ENCODE measurements around the gene DNAH1. TPM values are rescaled to one million over a fixed set of nuclear protein-coding genes. Genes with fewer than 3 reads are reported as not detected.

Gene DNAH1
- total and polyA plus RNA-seq, 3 donors from 2014 or later = 40.0 to 50.4 (median 49.1) TPM

DNA sequence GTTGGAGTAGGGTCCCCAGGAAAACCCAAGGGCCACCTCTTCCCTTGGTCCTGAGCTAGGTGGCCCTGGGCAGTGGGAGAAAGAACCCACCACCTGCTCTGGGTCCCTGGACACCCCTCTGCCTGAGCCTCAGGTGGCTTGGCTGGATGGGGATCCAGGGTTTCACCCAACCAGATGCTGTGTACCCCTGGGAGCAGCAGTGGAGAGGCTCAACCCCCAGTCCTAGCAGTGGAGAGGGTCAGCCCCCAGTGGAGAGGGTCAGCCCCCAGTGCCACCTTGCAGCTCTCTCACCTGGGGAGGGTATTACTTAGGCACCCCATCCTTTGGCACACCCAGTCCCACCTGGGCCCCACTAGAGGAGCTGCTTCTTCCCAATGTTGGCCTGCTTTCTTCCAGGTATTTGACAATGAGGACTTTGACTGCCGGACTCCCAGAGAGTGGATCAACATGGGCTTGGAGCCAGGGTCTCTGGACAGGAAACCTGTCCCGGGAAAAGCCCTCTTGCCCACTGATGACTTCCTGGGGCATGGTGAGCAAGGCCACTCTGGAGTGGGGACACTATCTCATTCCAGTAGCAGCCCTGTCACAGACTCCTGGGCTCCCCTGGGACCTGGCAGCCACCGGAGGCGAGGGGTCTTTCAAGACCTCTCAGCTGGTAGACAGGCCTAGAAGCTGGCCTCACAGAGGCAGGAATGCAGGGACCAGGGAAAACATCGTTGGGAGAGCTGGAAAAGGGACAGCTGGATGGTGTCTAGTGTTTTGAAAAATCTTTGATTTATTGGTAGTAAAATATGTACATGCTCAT lies 11.6 kb downstream of the DNAH1 start:
- H3K27me3 ChIP-seq = no peaks in the 10 kb centered on the region
- H3K27ac ChIP-seq = no peak overlapping the region
- WGBS, 2 donors = 83 to 87% methylated on average over 4 to 5 of the region's 5 CpGs
- no peaks in the 10 kb centered on the region for H3K9me3 ChIP-seq
- no peak for DNase-seq
- TF ChIP-seq POLR2A (IDR thresholded peaks at IDR 0.05) = no peak
- TF ChIP-seq, protein P1, sequence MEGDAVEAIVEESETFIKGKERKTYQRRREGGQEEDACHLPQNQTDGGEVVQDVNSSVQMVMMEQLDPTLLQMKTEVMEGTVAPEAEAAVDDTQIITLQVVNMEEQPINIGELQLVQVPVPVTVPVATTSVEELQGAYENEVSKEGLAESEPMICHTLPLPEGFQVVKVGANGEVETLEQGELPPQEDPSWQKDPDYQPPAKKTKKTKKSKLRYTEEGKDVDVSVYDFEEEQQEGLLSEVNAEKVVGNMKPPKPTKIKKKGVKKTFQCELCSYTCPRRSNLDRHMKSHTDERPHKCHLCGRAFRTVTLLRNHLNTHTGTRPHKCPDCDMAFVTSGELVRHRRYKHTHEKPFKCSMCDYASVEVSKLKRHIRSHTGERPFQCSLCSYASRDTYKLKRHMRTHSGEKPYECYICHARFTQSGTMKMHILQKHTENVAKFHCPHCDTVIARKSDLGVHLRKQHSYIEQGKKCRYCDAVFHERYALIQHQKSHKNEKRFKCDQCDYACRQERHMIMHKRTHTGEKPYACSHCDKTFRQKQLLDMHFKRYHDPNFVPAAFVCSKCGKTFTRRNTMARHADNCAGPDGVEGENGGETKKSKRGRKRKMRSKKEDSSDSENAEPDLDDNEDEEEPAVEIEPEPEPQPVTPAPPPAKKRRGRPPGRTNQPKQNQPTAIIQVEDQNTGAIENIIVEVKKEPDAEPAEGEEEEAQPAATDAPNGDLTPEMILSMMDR (IDR thresholded peaks at IDR 0.05) = no peak
- intact Hi-C loops (cut with DNase I; ENCODE audit: low total_unique reads) = no loop called here
- peaks cover 6% of the 10 kb centered on the region for H3K4me1 ChIP-seq
- H3K4me3 ChIP-seq = no peak overlapping the region
- no peaks in the 10 kb centered on the region for H3K36me3 ChIP-seq (ENCODE audit: low read depth, missing control alignments)

DNA sequence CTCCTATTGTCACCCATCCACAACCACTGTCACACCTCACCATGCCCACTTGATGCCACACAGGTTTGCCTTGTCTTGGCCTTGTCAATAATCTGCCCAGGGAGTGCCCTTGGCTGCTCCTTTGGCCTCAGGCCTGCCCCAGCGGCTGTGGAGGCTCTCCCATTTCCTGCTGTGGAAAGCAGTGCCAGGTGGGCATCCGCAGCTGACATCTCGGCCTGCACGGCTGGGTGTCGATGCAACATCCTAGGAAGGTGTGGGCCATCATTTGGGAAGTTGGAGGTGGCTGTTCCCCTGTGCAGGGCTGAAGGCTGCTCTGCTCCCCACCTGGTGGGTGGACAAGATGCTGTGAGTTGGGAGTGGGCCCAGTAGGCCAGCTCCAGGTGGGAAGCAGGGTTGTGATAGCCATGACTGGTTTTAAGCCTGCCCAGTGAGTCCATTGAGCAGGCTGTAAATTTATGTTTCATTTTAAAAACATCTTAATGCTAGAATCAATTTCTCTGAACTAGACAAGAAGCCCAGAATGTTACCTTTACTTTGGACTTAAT lies 12.5 kb downstream of the DNAH1 start:
- intact Hi-C loops (cut with DNase I; ENCODE audit: low total_unique reads) = no loop called here
- 81% methylated on average over 5 of the region's 5 CpGs; no CpG with 5 or more reads in 1 of the 2 donors for WGBS, 2 donors

DNA sequence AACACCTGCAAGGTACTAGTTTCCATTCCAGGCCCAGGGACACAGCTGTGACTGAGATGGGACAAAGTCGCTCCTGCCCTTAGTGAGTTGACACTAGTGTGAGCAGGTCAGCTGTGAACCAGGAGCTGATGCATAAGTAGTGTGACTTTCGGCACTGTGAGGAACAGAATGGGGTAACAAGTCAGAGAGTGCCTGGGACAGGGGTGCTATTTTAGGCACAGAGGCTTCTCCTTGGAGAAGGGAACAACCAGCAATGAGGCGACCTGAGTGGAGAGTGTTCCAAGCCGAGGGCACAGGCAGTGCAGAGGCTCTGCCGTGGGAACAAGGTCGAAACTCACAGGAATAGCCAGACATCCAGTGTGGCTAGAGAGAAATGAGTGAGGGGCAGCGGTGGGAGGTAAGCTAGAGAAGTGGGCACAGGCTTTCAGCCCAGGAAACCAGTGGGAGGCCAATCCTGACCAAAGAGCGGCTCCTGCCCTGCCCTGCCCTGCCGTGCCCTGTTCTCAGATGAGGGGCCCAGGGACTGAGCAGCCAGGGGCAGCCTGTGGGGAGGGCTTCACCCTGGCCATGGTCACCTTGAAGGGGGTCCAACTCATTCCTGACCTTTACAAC lies 14.2 kb downstream of the DNAH1 start:
- H3K9me3 ChIP-seq = no peaks in the 10 kb centered on the region
- intact Hi-C loops (cut with DNase I; ENCODE audit: low total_unique reads) = no loop called here

More for the DNA sequence above, 12.5 kb downstream of the DNAH1 start:
- Histone ChIP-seq H3K27me3 (no peaks in the 10 kb centered on the region), H3K36me3 (ENCODE audit: low read depth, missing control alignments) (no peaks in the 10 kb centered on the region), H3K4me1 (peaks cover 4% of the 10 kb centered on the region), H3K27ac (no peak overlapping the region), H3K9me3 (no peaks in the 10 kb centered on the region), H3K4me3 (no peak overlapping the region)
- TF ChIP-seq POLR2A (IDR thresholded peaks at IDR 0.05) = no peak
- TF ChIP-seq, protein P1 (IDR thresholded peaks at IDR 0.05) = no peak
- DNase-seq = no peak

DNA sequence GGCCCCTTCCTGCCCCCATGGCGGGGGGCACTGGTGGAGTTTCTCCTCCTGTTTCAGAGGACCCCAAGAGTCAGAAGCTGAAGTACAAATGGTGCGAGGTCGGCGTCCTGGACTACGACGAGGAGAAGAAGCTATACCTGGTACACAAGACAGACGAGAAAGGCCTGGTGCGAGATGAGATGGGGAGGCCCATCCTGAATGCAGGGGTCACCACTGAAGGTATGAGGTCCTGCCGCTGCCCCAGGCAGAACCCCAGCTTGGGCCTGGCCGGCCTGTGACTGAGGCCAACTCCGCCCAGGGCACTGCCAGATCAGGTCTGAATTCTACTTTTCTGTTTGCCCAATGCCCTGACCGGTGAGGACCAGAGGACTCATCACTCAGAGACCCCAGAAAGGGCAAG lies 15.0 kb downstream of the DNAH1 start:
- Histone ChIP-seq H3K4me3 (no peak overlapping the region), H3K4me1 (no peaks in the 10 kb centered on the region), H3K27ac (no peak overlapping the region), H3K27me3 (no peaks in the 10 kb centered on the region), H3K36me3 (ENCODE audit: low read depth, missing control alignments) (no peaks in the 10 kb centered on the region), H3K9me3 (no peaks in the 10 kb centered on the region)
- intact Hi-C loops (cut with DNase I; ENCODE audit: low total_unique reads) = no loop called here
- TF ChIP-seq, protein P1 (IDR thresholded peaks at IDR 0.05) = no peak
- no peak for TF ChIP-seq POLR2A (IDR thresholded peaks at IDR 0.05)
- no peak for DNase-seq
- 92 to 94% methylated on average over 10 to 12 of the region's 12 CpGs for whole genome bisulfite sequencing, 2 donors

More for the DNA sequence above, 14.2 kb downstream of the DNAH1 start:
- no peaks in the 10 kb centered on the region for H3K27me3 ChIP-seq
- no peaks in the 10 kb centered on the region for H3K36me3 ChIP-seq (ENCODE audit: low read depth, missing control alignments)
- H3K27ac ChIP-seq = no peak overlapping the region
- 76 to 100% methylated on average over 6 to 9 of the region's 9 CpGs for WGBS, 2 donors
- H3K4me3 ChIP-seq = no peak overlapping the region
- no peak for TF ChIP-seq POLR2A (IDR thresholded peaks at IDR 0.05)
- TF ChIP-seq, protein P1 (IDR thresholded peaks at IDR 0.05) = no peak
- DNase-seq = no peak
- H3K4me1 ChIP-seq = no peaks in the 10 kb centered on the region

Data from testis (tissue), 3 donors.